GM13976 (cell line): ENCODE measurements around the gene GALK1.
"Not testable (repeated sequence)": the region's sequence is repeated elsewhere in the genome, so short reads cannot be mapped to it uniquely, and the experiment has no call there.

Experiments used
- DNase-seq: peaks from one replicate; pipeline ENCODE4 v3.0.0; 2012; ENCODE audit warnings: low spot score
- CTCF ChIP-seq: IDR thresholded peaks from 2 replicates; pipeline ENCODE4 v1.5.1; 2012; ENCODE audit warnings: borderline replicate concordance, mild to moderate bottlenecking; ENCODE audit not compliant: insufficient read depth; ENCODE audit errors: extremely low read depth, missing control alignments, control extremely low read depth
- in situ Hi-C: fragments of 300-500 bp; cut with MboI; formaldehyde crosslinking; loops from one replicate; pipeline ENCODE4 v1.12.0; 2022; ENCODE audit warnings: low sequenced_read_pairs, mixed read lengths, inconsistent platforms; ENCODE audit not compliant: unreplicated experiment

Gene GALK1

GRCh38 chr17:75783803-75784472 lies 18.9 kb upstream of the GALK1 start:
- TF ChIP-seq CTCF, result no peak
- in situ Hi-C loops, result no loop called here
- no peak for DNase-seq

- in situ Hi-C loops, result no loop called here
- peak; percentile 41 for TF ChIP-seq CTCF
- peak; percentile 63 for DNase-seq
These were observed 18.2 kb upstream of the GALK1 start for GRCh38 chr17:75783069-75783783.

- in situ Hi-C loops, result no loop called here
- no peak for TF ChIP-seq CTCF
- no peak for DNase-seq
These were observed 15.2 kb upstream of the GALK1 start for GRCh38 chr17:75779987-75780889.

- peak; percentile 94 for DNase-seq
- in situ Hi-C loops, result no loop called here
- TF ChIP-seq CTCF, result no peak
These were observed 14.4 kb upstream of the GALK1 start for GRCh38 chr17:75779250-75779986.

GRCh38 chr17:75778861-75779249 lies 13.9 kb upstream of the GALK1 start:
- peak; percentile 72 for DNase-seq
- TF ChIP-seq CTCF, result peak; percentile 65
- in situ Hi-C loops, result no loop called here

GRCh38 chr17:75778066-75778860 lies 13.3 kb upstream of the GALK1 start:
- in situ Hi-C loops, DNase-seq: not testable (repeated sequence)
